ENCODE measurements around the gene TRAF2. TPM values are rescaled to one million over a fixed set of nuclear protein-coding genes. Genes with fewer than 3 reads are reported as not detected.
"Not testable (repeated sequence)": the region's sequence is repeated elsewhere in the genome, so short reads cannot be mapped to it uniquely, and the experiment has no call there.

TRAF2 gene
- total RNA-seq, 4 donors from 2014 or later = 8.6 to 16.1 (median 10.5) TPM

DNA sequence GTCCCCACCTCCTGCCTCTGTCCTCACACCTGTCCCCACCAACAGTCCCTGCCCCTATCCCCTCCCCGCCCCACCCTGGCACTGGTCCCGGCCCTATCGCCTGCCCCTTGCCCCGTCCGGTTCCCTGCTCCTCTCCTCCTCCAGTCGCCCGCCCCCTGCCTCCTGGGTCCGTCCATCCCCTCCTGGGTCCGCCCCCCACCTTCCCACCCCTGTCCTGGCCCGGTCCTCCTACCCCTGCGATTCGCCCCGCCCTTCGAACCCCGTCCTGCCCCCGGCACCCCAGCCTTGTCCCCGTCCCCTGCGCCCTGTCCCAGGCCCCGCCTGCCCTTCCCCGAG is 20.6 kb upstream of the TRAF2 start:
- Histone ChIP-seq H3K27ac (peak overlapping the region; percentile 90), H3K27me3 (no peaks in the 10 kb centered on the region), H3K9me3 (no peaks in the 10 kb centered on the region), H3K36me3 (peaks cover 29% of the 10 kb centered on the region), H3K4me1 (peaks cover 29% of the 10 kb centered on the region), H3K4me3 (peak overlapping the region; percentile 86)
- no peak for TF ChIP-seq POLR2A (IDR thresholded peaks at IDR 0.05)
- TF ChIP-seq POLR2AphosphoS5 (IDR thresholded peaks at IDR 0.05) = no peak
- 0% methylated on average over 9 of the region's 20 CpGs for WGBS
- peak; percentile 76 to 81 for DNase-seq (ENCODE audit: low spot score in 2 of 2)

DNA sequence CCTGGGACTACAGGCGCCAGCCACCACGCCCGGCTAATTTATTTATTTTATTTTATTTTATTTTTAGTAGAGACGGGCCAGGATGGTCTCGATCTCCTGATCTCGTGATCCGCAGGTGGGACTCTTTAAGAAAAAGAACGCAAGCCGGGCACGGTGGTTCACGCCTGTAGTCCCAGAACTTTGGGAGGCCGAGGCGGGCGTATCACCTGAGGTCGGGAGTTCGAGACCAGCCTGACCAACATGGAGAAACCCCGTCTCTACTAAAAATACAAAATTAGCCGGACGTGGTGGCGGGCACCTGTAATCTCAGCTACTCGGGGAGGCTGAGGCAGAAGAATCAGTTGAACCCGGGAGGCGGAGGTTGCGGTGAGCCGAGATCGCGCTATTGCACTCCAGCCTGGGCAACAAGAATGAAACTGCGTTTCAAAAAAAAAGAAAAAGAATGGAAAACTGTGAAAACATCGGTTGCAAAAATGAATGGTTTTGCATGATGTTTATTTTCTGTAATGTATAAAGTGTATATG is 19.4 kb upstream of the TRAF2 start:
- Histone ChIP-seq H3K36me3 (peaks cover 17% of the 10 kb centered on the region), H3K4me3 (peak overlapping the region; percentile 86), H3K27ac (peak overlapping the region; percentile 90), H3K4me1 (peaks cover 29% of the 10 kb centered on the region)
- H3K27me3 ChIP-seq; H3K9me3 ChIP-seq; DNase-seq (ENCODE audit: low spot score in 2 of 2): not testable (repeated sequence)
- WGBS = 81% methylated on average over 29 of the region's 29 CpGs

DNA sequence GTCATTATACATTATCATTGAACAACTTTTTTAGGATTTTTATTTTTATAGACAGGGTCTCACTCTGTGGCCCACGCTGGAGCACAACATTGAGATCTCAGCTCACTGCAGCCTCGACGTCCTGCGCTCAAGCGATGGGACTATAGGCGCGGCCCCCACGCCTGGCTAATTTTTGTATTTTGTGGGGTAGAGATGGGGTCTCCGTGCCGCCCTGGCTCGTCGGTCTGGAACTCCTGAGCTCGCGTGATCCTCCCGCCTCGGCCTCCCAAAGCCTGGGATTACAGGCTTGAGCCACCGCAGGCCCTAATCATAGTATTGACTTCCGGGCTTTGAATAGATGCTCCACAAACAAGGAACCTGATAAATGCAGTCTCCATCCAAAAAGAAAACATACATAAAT is 18.8 kb upstream of the TRAF2 start:
- TF ChIP-seq, protein P1, sequence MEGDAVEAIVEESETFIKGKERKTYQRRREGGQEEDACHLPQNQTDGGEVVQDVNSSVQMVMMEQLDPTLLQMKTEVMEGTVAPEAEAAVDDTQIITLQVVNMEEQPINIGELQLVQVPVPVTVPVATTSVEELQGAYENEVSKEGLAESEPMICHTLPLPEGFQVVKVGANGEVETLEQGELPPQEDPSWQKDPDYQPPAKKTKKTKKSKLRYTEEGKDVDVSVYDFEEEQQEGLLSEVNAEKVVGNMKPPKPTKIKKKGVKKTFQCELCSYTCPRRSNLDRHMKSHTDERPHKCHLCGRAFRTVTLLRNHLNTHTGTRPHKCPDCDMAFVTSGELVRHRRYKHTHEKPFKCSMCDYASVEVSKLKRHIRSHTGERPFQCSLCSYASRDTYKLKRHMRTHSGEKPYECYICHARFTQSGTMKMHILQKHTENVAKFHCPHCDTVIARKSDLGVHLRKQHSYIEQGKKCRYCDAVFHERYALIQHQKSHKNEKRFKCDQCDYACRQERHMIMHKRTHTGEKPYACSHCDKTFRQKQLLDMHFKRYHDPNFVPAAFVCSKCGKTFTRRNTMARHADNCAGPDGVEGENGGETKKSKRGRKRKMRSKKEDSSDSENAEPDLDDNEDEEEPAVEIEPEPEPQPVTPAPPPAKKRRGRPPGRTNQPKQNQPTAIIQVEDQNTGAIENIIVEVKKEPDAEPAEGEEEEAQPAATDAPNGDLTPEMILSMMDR (IDR thresholded peaks at IDR 0.05) = no peak
- TF ChIP-seq EP300 (IDR thresholded peaks at IDR 0.05) (no peak), POLR2AphosphoS5 (IDR thresholded peaks at IDR 0.05) (no peak), POLR2A (IDR thresholded peaks at IDR 0.05) (no peak)
- Histone ChIP-seq H3K4me1 (peaks cover 29% of the 10 kb centered on the region), H3K27me3 (no peaks in the 10 kb centered on the region), H3K27ac (no peak overlapping the region), H3K36me3 (peaks cover 12% of the 10 kb centered on the region), H3K4me3 (no peak overlapping the region), H3K9me3 (no peaks in the 10 kb centered on the region)
- 95% methylated on average over 18 of the region's 18 CpGs for WGBS
- no peak for DNase-seq (ENCODE audit: low spot score in 2 of 2)

DNA sequence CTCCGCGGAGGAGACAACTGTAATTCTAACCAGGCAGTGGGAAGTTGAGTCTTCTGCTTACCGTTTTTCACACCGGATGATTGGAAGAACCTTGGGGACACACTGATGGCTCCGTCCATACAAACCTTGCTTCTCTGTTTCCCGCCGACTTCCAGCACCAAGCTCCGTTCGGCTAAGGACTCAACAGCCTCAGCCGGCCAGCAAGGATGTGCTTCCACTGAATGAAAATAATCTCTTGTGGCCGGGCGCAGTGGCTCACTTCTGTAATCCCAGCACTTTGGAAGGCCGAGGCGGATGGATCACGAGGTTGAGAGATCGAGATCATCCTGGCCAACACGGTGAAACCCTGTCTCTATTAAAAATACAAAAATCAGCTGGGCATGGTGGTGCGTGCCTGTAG is 18.4 kb upstream of the TRAF2 start:
- Histone ChIP-seq H3K27me3 (no peaks in the 10 kb centered on the region), H3K4me1 (peaks cover 29% of the 10 kb centered on the region), H3K27ac (no peak overlapping the region), H3K4me3 (no peak overlapping the region), H3K9me3 (no peaks in the 10 kb centered on the region), H3K36me3 (peaks cover 8% of the 10 kb centered on the region)
- TF ChIP-seq POLR2AphosphoS5 (IDR thresholded peaks at IDR 0.05) (no peak), POLR2A (IDR thresholded peaks at IDR 0.05) (no peak), EP300 (IDR thresholded peaks at IDR 0.05) (no peak)
- TF ChIP-seq, protein P1 (IDR thresholded peaks at IDR 0.05) = no peak
- no peak for DNase-seq (ENCODE audit: low spot score in 2 of 2)
- WGBS = 98% methylated on average over 18 of the region's 18 CpGs

DNA sequence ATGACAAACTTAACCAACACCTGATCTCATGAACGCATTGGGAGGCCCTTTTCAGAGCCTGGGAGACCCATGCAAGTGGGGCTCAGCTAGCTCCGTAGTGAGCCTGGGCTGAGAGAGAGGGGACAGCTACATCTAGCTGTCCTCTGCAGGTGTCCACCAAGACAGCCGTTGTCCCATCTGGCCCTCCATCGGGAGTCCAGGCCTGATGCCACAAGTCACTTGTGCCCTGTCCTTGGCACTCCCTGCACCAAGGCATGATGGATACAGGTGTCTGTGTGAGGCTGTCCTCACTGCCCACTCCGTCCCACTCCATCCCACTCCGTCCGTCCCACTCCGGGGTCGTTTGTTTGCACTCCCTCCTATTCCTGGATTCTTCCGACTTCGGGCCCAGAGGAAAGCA is 17.7 kb upstream of the TRAF2 start:
- no peak for TF ChIP-seq POLR2AphosphoS5 (IDR thresholded peaks at IDR 0.05)
- TF ChIP-seq POLR2A (IDR thresholded peaks at IDR 0.05) = no peak
- no peak for TF ChIP-seq EP300 (IDR thresholded peaks at IDR 0.05)
- TF ChIP-seq, protein P1 (IDR thresholded peaks at IDR 0.05) = no peak
- Histone ChIP-seq H3K27me3 (no peaks in the 10 kb centered on the region), H3K27ac (no peak overlapping the region), H3K4me3 (no peak overlapping the region), H3K36me3 (peaks cover under 1% of the 10 kb centered on the region), H3K4me1 (peaks cover 25% of the 10 kb centered on the region), H3K9me3 (no peaks in the 10 kb centered on the region)
- WGBS = 86% methylated on average over 11 of the region's 11 CpGs
- DNase-seq (ENCODE audit: low spot score in 2 of 2) = peak in 1 of 2 donors; percentile 61

DNA sequence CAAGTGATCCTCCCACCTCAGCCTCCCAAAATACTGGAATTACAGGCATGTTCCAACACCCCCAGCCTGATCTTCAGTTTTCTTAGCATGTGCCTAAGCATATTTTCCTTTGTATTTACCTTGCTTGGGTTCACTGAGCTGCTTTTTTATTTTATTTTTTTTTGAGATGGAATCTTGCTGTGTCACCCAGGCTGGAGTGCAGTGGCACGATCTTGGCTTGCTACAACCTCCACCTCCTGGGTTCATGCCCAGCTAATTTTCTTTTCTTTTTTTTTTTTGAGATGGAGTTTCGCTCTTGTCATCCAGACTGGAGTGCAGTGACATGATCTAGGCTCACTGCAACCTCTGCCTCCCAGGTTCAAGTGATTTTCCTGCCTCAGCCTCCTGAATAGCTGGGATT is 16.7 kb upstream of the TRAF2 start:
- H3K27me3 ChIP-seq; H3K4me3 ChIP-seq; DNase-seq (ENCODE audit: low spot score in 2 of 2); H3K36me3 ChIP-seq; H3K9me3 ChIP-seq; H3K27ac ChIP-seq: not testable (repeated sequence)
- peaks cover 18% of the 10 kb centered on the region for H3K4me1 ChIP-seq
- WGBS = 76% methylated on average over 2 of the region's 2 CpGs

DNA sequence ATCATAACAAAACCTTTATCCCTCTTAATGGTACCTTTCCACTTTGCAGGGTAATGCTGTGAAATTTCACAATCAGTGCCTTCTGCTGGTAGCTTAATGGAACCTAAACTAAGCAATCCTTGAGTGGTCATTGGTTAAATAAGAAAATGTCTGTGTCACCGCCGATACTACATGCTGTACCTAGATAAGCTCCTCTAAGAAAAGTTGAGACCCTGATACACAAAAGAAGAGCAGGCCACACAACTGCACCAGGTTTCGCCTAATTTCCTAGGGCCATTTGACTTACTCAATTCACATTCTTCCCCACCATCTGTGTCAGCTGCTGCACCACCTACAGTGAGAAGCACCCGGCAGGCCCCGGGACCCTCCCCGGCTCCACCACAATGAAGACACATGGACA is 11.2 kb upstream of the TRAF2 start:
- Histone ChIP-seq H3K4me3 (no peak overlapping the region), H3K36me3 (no peaks in the 10 kb centered on the region), H3K27ac (no peak overlapping the region), H3K27me3 (no peaks in the 10 kb centered on the region), H3K9me3 (no peaks in the 10 kb centered on the region), H3K4me1 (no peaks in the 10 kb centered on the region)
- 87% methylated on average over 6 of the region's 6 CpGs for WGBS
- no peak for TF ChIP-seq POLR2AphosphoS5 (IDR thresholded peaks at IDR 0.05)
- TF ChIP-seq, protein P1 (IDR thresholded peaks at IDR 0.05) = no peak
- no peak for DNase-seq (ENCODE audit: low spot score in 2 of 2)
